Fibroblast of the conjunctiva (primary cell): ENCODE results near the gene ZNF630.
"Not testable (repeated sequence)": the region's sequence is repeated elsewhere in the genome, so short reads cannot be mapped to it uniquely, and the experiment has no call there.

Experiments used
- DNase-seq: peaks from one replicate; pipeline ENCODE4 v3.0.0-alpha.2; 2010; ENCODE audit warnings: low read depth

Gene ZNF630

GRCh38 chrX:48071064-48071985 is at the start of gene ZNF630:
Gene ZNF630 (minus strand): TSS chrX:48071640. CDS start chrX:48066886, 4,754 bp downstream.
- peak; percentile 14 for DNase-seq

- DNase-seq, result no peak
Observed at GRCh38 chrX:48107717-48108116, 36.3 kb upstream of the ZNF630 start.

- no peak for DNase-seq
Observed at GRCh38 chrX:48102874-48103374, 31.5 kb upstream of the ZNF630 start.

GRCh38 chrX:48101443-48101842 is 30.0 kb upstream of the ZNF630 start:
- DNase-seq, result no peak

DNA sequence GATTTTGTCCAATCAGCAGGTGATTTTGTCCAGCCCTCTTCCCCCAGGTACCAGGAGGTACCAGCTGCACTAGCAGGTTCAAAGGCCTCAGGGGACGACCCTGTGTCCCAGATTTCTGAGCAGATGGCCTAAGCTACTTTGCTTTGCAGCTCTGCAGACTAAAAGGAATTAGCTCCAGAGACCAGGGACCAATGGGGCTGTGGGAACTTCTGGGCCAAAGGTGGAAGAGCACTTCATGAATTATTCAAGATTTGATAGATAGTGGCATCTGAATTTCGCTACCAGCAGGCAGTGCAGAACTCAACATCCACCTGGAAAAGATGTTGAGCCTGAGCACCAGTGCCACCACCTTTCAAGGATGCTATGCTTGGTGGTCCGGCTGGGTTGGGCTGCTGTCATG is 21.1 kb upstream of the ZNF630 start:
- DNase-seq, result not testable (repeated sequence)

- no peak for DNase-seq
Observed at GRCh38 chrX:48090123-48090522, 18.7 kb upstream of the ZNF630 start.

- DNase-seq, result no peak
Observed at GRCh38 chrX:48086082-48086481, 14.6 kb upstream of the ZNF630 start.

GRCh38 chrX:48083706-48084105 is 12.3 kb upstream of the ZNF630 start:
- DNase-seq, result no peak

DNA sequence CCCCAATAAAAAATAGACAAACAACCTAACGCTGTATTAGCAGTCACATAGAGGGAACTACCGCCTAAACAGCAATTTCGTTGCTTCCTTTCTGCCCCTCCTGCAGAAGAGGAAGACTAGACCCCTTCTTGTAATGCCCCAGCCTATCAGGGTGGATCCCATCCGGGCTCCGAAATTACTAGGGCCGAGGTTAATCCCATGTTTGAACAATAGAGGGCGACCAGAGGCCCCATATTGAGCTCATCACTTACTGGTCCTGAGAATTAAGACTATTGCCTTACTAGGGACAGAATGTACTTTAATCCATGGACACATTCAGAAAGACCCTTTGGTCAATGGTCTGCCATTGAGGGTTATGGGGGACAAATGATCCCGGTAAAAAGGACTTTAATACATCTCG is 11.8 kb upstream of the ZNF630 start:
- peak; percentile 10 for DNase-seq

- DNase-seq, result no peak
Observed at GRCh38 chrX:48076343-48076742, 4.9 kb upstream of the ZNF630 start.

GRCh38 chrX:48071986-48072605 is 656 bp upstream of the ZNF630 start:
- DNase-seq, result no peak

GRCh38 chrX:48068096-48068887 is 3.1 kb downstream of the ZNF630 start:
- DNase-seq, result no peak

- no peak for DNase-seq
Observed at GRCh38 chrX:48064261-48064660, 7.2 kb downstream of the ZNF630 start.

DNA sequence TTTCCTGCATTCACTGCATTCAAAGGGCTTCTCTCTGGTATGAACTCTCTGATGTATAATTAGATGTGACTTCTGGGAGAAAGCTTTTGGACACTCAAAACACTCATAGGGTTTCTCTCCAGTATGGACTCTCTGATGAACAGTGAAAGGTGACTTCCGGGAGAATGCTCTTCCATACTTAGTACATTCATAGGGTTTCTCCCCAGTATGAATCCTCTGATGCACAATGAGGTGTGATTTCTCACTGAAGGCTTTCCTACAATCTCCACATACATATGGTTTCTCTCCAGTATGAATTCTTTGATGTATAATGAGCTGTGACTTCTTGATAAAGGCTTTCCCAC is 12.2 kb downstream of the ZNF630 start:
- DNase-seq, result no peak

DNA sequence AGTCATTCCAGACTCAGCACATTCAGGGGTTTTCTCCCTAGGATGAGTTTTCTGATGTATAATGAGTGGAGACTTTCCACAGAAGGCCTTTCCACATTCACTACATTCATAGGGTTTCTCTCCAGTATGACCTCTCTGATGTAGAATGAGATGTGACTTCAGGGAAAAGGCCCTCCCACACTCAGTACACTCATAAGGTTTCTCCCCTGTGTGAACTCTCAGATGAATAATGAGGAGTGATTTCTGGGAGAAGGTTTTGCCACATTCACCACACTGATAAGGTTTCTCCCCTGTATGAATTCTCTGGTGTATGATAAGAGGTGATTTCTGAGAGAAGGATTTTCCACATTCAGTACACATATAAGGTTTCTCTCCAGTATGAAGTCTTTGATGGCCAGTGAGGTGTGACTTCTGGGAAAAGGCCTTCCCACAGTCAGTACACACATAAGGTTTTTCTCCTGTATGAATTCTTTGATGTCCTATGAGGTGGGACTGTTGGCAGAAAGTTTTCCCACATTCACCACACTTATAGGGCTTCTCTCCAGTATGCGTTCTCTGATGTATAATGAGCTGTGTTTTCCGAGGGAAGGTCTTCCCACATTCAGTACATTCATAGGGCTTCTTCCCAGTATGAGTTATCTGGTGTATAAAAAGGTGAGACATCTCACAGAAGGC is 12.7 kb downstream of the ZNF630 start:
- DNase-seq, result no peak

DNA sequence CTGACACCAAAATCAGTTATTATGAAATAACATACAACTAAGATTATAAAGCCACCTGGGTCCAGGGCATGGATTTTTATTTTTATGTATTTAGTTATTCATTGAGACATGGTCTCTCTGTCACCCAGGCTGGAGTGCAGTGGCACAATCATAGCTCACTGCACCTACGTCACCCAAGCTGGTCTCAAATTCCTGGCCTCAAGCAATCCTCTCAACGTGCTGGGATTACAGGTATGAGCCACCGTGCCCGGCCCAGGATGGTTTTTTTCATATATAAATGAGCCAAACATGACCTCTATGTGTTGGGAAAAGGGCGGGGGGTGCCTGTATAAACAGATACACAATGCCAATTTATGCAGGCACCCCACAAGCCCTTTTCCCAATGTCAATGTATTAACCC is 24.6 kb downstream of the ZNF630 start:
- DNase-seq, result no peak

- peak; percentile 65 for DNase-seq
Observed at GRCh38 chrX:48045410-48046311, 25.8 kb downstream of the ZNF630 start.

- DNase-seq, result no peak
Observed at GRCh38 chrX:48043056-48043455, 28.4 kb downstream of the ZNF630 start.

GRCh38 chrX:48035891-48036290 is 35.5 kb downstream of the ZNF630 start:
- no peak for DNase-seq

DNA sequence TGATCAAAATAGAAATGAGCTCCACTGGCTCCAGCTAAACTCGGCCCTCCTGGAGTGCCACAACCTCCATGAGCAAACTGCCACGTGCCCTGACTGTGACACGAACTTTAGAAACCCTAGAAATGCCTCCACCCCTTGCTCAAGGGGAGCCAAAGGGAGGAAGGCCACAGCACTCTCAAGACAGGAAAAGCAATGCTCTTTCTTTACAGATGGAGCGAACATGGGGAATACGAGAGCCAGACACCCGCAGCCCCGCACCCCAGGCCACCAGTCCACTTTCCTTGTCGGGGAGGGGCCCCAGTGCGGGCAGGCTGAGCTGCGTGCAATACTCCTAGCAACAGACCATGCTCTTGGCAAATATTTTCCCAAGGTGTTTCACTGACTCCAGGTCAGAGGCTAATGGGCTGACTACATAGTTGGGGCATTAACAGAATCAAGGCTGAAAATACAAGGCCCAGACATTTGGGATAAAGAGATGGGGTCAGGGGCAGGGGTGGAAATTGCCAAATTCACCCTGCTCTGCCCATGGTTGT is 40.7 kb downstream of the ZNF630 start:
- DNase-seq, result not testable (repeated sequence)

GRCh38 chrX:48030237-48030636 is 41.2 kb downstream of the ZNF630 start:
- DNase-seq, result no peak
